Stimulated activated memory B cell treated with anti-CD40 and anti-IgM and Interleukin-4, amounts not matched to agents 10 μg/mL and 1 μg/mL and 100 μg/mL, for 72 hours (primary cell): ENCODE data around the gene TMEM39A.

Experiments
- ATAC-seq: fragments of 150-1000 bp; cut with Tn5 transposase; 2 replicates; pipeline ENCODE4 v1.10.0; 2021
- H3K27ac Mint-ChIP-seq: one replicate; pipeline ENCODE4 v1.8.0; 2022; ENCODE audit warnings: mild to moderate bottlenecking, mixed read lengths
- H3K27me3 Mint-ChIP-seq: one replicate; pipeline ENCODE4 v1.8.0; 2022; ENCODE audit warnings: mixed read lengths
- H3K36me3 Mint-ChIP-seq: one replicate; pipeline ENCODE4 v1.8.0; 2022; ENCODE audit warnings: mixed read lengths
- H3K4me1 Mint-ChIP-seq: one replicate; pipeline ENCODE4 v1.8.0; 2022; ENCODE audit warnings: mixed read lengths
- H3K4me3 Mint-ChIP-seq: one replicate; pipeline ENCODE4 v1.8.0; 2022; ENCODE audit warnings: mild to moderate bottlenecking, moderate library complexity, mixed read lengths
- H3K9me3 Mint-ChIP-seq: one replicate; pipeline ENCODE4 v1.8.0; 2022; ENCODE audit warnings: mixed read lengths

The TMEM39A gene

DNA sequence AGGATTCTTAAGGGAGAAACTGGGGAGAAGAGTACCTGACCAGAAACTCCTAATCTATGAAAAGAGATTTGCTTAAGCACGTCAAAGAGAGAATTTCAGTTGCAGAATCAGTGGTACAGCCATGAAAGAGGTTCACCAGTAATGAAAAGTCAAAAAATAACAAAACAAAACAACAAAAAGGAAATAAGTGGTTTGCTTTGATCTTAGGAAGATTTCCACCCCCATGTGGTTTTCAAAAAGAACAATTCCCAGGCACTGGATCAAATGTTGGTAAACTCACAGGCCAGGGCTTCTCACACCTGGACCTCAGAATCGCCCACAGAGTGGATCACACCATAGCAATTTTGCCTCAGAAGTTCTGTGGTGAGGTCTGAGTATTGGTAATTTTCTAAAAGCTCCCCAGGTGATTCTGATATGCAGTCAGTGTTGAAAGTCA, 67.5 kb downstream of the TMEM39A start:
- no peaks in the 10 kb centered on the region for H3K9me3 Mint-ChIP-seq
- no peaks in the 10 kb centered on the region for H3K27me3 Mint-ChIP-seq
- H3K4me3 Mint-ChIP-seq, result no peak overlapping the region
- peak overlapping the region; percentile 55 for H3K27ac Mint-ChIP-seq
- no peak for ATAC-seq
- peaks cover 75% of the 10 kb centered on the region for H3K36me3 Mint-ChIP-seq
- H3K4me1 Mint-ChIP-seq, result peaks cover 5% of the 10 kb centered on the region

DNA sequence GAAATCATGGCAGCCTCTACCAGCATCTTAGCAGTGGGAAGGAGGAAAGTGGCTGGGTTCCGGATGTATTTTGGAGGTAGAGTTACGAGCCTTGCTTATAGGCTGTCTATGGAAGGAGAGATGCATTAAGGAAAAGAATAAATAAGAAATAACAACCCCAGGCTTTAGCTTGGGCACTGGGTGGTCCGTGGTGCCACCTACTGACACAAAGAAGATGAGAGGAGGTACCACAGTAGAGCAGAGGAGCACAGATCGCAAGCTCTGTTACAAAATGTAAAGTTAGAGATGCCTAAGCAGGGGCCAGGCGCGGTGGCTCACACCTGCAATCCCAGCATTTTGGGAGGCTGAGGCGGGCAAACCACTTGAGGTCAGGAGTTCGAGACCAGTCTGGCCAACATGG, 74.8 kb downstream of the TMEM39A start:
- H3K27ac Mint-ChIP-seq, result no peak overlapping the region
- peaks cover 67% of the 10 kb centered on the region for H3K36me3 Mint-ChIP-seq
- no peaks in the 10 kb centered on the region for H3K9me3 Mint-ChIP-seq
- H3K4me3 Mint-ChIP-seq, result no peak overlapping the region
- no peaks in the 10 kb centered on the region for H3K27me3 Mint-ChIP-seq
- no peaks in the 10 kb centered on the region for H3K4me1 Mint-ChIP-seq
- ATAC-seq, result no peak

DNA sequence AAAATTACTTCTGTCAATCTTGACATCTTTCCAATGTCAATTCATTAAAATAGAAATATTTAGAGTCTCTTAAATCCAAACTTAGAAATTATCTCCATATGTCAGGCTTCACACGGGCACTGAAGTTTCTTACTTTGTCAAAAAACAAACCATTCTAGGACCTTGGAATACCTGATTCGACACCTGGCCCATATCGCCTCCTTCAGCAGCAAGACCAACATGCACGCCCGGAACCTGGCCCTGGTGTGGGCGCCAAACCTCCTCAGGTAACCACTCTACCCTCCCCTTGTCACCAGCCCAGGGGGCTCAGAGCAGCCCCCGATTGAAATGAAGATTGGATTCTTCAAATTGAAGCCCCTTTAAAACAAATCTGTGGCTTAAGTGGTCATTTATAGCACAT, 81.3 kb downstream of the TMEM39A start:
- Mint-ChIP-seq H3K36me3 (peaks cover 56% of the 10 kb centered on the region), H3K9me3 (no peaks in the 10 kb centered on the region), H3K27me3 (no peaks in the 10 kb centered on the region), H3K27ac (no peak overlapping the region), H3K4me3 (no peak overlapping the region), H3K4me1 (peaks cover 15% of the 10 kb centered on the region)
- ATAC-seq, result no peak

DNA sequence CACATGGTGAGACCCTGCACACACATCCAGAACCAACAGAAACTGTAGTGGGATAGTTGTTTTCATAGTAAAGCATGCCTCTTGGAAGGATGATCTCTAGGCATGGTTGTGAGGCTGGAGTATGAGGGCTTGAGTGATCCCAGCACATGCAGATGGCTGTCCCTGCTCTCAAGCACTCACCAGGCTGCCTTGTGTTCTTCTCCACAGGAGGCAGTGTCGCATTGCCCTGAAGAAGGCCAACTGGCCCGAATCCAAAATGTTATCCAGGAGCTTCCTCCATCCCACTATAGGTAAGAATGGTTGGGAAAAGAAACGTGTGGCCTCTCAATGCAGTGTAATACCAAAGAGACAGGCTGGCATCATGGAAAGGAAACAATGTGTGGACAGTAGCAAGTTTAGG, 82.7 kb downstream of the TMEM39A start:
- no peak overlapping the region for H3K27ac Mint-ChIP-seq
- ATAC-seq, result no peak
- peaks cover 17% of the 10 kb centered on the region for H3K4me1 Mint-ChIP-seq
- H3K27me3 Mint-ChIP-seq, result no peaks in the 10 kb centered on the region
- H3K4me3 Mint-ChIP-seq, result no peak overlapping the region
- peaks cover 59% of the 10 kb centered on the region for H3K36me3 Mint-ChIP-seq
- H3K9me3 Mint-ChIP-seq, result no peaks in the 10 kb centered on the region
